IMR-90 (cell line): ENCODE results near the gene NDST1. TPM values are rescaled to one million over a fixed set of nuclear protein-coding genes. Genes with fewer than 3 reads are reported as not detected.

Experiments used
- ATAC-seq: fragments of 200-7000 bp; cut with Tn5 transposase; 2 replicates; pipeline ENCODE4 v1.9.1; 2020; ENCODE audit warnings: low read depth, mild to moderate bottlenecking, moderate library complexity
- BruUV-seq: library from RNA; stranded (reverse); fragments of 400-500 nt; replicated peaks from 2 replicates; lab custom pipeline; 2021; lab: Mats Ljungman, UMichigan
- CTCF ChIA-PET: fragments of 300-600 bp; formaldehyde crosslinking; extraction: SDS; loops from one replicate; lab custom pipeline; 2021; ENCODE audit warnings: antibody characterized with exemption; lab: Yijun Ruan, JAX
- POLR2A ChIA-PET: fragments of 300-600 bp; sonication (Branson Sonifier 250); formaldehyde crosslinking; loops from one replicate; lab custom pipeline; 2022; ENCODE audit warnings: antibody characterized with exemption; ENCODE audit not compliant: unreplicated experiment; lab: Charles Lee
- DNase-seq: peaks from one replicate; pipeline ENCODE4 v3.0.0; 2013
- H2AFZ ChIP-seq: replicated peaks from 2 replicates; pipeline ENCODE3; 2013; ENCODE audit warnings: low read length, mild to moderate bottlenecking; ENCODE audit not compliant: poor library complexity
- H2AK5ac ChIP-seq: 2 replicates; pipeline ENCODE4 v1.6.1; 2013; ENCODE audit warnings: low read depth, low read length, inconsistent platforms
- H2AK9ac ChIP-seq: replicated peaks from 2 replicates; pipeline ENCODE3; 2013; ENCODE audit warnings: mild to moderate bottlenecking, low read depth, low read length, moderate library complexity; ENCODE audit not compliant: poor library complexity
- H2BK120ac ChIP-seq: 2 replicates; pipeline ENCODE4 v1.6.1; 2013; ENCODE audit warnings: low read depth, low read length, inconsistent platforms
- H2BK15ac ChIP-seq: 3 replicates; pipeline ENCODE4 v1.6.1; 2013; ENCODE audit warnings: low read depth, low read length, inconsistent platforms
- H2BK20ac ChIP-seq: 2 replicates; pipeline ENCODE4 v1.6.1; 2013; ENCODE audit warnings: low read depth, mild to moderate bottlenecking, inconsistent platforms, low read length, moderate library complexity
- H2BK5ac ChIP-seq: 2 replicates; pipeline ENCODE4 v1.6.1; 2013; ENCODE audit warnings: mild to moderate bottlenecking, low read depth, low read length, inconsistent platforms; ENCODE audit not compliant: poor library complexity, severe bottlenecking
- H3K14ac ChIP-seq: replicated peaks from 2 replicates; pipeline ENCODE4 v1.6.1; 2013; ENCODE audit warnings: low read depth, low read length, inconsistent platforms
- H3K18ac ChIP-seq: 2 replicates; pipeline ENCODE4 v1.6.1; 2013; ENCODE audit warnings: low read depth, low read length, control low read depth
- H3K23ac ChIP-seq: 2 replicates; pipeline ENCODE4 v1.6.1; 2013; ENCODE audit warnings: low read depth, low read length, inconsistent platforms
- H3K27ac ChIP-seq: 2 replicates; pipeline ENCODE4 v1.5.1; 2013; ENCODE audit warnings: mild to moderate bottlenecking, control low read depth, low read length; ENCODE audit not compliant: insufficient read depth
- H3K27me3 ChIP-seq: 2 replicates; pipeline ENCODE4 v1.6.1; 2013; ENCODE audit warnings: low read length; ENCODE audit not compliant: control insufficient read depth, insufficient read depth
- H3K36me3 ChIP-seq: 2 replicates; pipeline ENCODE4 v1.6.1; 2013; ENCODE audit warnings: low read length, mixed read lengths; ENCODE audit not compliant: control insufficient read depth, insufficient read depth
- H3K4ac ChIP-seq: 2 replicates; pipeline ENCODE4 v1.6.1; 2013; ENCODE audit warnings: low read depth, low read length, inconsistent platforms
- H3K4me1 ChIP-seq: 2 replicates; pipeline ENCODE4 v1.6.1; 2013; ENCODE audit warnings: low read length, mixed read lengths; ENCODE audit not compliant: control insufficient read depth, insufficient read depth
- H3K4me2 ChIP-seq: 2 replicates; pipeline ENCODE4 v1.6.1; 2013; ENCODE audit warnings: low read depth, mild to moderate bottlenecking, control low read depth, low read length, moderate library complexity
- H3K4me3 ChIP-seq: 2 replicates; pipeline ENCODE4 v1.5.1; 2013; ENCODE audit warnings: low read depth, mild to moderate bottlenecking, control low read depth, low read length, moderate library complexity; ENCODE audit not compliant: insufficient read depth
- H3K56ac ChIP-seq: 2 replicates; pipeline ENCODE4 v1.6.1; 2013; ENCODE audit warnings: low read length, inconsistent platforms; ENCODE audit not compliant: insufficient read depth; ENCODE audit errors: extremely low read depth
- H3K79me1 ChIP-seq, 2 experiments: 2 replicates each; pipeline ENCODE4 v1.6.1; 2013; ENCODE audit warnings: low read length in 2 of 2, inconsistent platforms in 1 of 2, low read depth in 1 of 2
- H3K9ac ChIP-seq: 2 replicates; pipeline ENCODE4 v1.6.1; 2013; ENCODE audit warnings: low read depth, low read length, control low read depth
- H3K9me1 ChIP-seq: 2 replicates; pipeline ENCODE4 v1.6.1; 2013; ENCODE audit warnings: low read length, inconsistent platforms; ENCODE audit not compliant: insufficient read depth
- H3K9me3 ChIP-seq: 2 replicates; pipeline ENCODE4 v1.6.1; 2013; ENCODE audit warnings: low read length; ENCODE audit not compliant: control insufficient read depth, insufficient read depth
- H4K20me1 ChIP-seq: 2 replicates; pipeline ENCODE4 v1.6.1; 2013; ENCODE audit warnings: low read length, inconsistent platforms; ENCODE audit not compliant: insufficient read depth
- H4K5ac ChIP-seq: 2 replicates; pipeline ENCODE4 v1.6.1; 2013; ENCODE audit warnings: mild to moderate bottlenecking, low read depth, low read length, control low read depth
- H4K8ac ChIP-seq, 2 experiments: 2 replicates each; pipeline ENCODE4 v1.6.1; 2013; ENCODE audit warnings: low read depth in 2 of 2, low read length in 2 of 2, control low read depth in 1 of 2, inconsistent platforms in 1 of 2
- H4K91ac ChIP-seq: 2 replicates; pipeline ENCODE4 v1.6.1; 2013; ENCODE audit warnings: low read depth, low read length, inconsistent platforms; ENCODE audit not compliant: insufficient read depth
- BHLHE40 ChIP-seq: fragments of 150-350 bp; IDR thresholded peaks from 2 replicates; pipeline ENCODE4 v1.6.1; 2016; ENCODE audit warnings: mild to moderate bottlenecking, low read depth, low read length
- CHD1 ChIP-seq: IDR thresholded peaks from 2 replicates; pipeline ENCODE4 v1.6.1; 2012; ENCODE audit warnings: low read depth, low read length, improper control_type of control experiment
- ELK1 ChIP-seq: fragments of 150-350 bp; IDR thresholded peaks from 2 replicates; pipeline ENCODE4 v1.6.1; 2016; ENCODE audit warnings: low read depth, mild to moderate bottlenecking, low read length, moderate library complexity, borderline replicate concordance
- MAFK ChIP-seq: IDR thresholded peaks from 2 replicates; pipeline ENCODE4 v1.6.1; 2012; ENCODE audit warnings: low read depth, low read length, improper control_type of control experiment
- MXI1 ChIP-seq: IDR thresholded peaks from 2 replicates; pipeline ENCODE4 v1.6.1; 2012; ENCODE audit warnings: low read depth, mild to moderate bottlenecking, low read length, moderate library complexity, borderline replicate concordance
- NFE2L2 ChIP-seq: fragments of 150-350 bp; IDR thresholded peaks from 2 replicates; pipeline ENCODE4 v1.6.1; 2016; ENCODE audit warnings: low read depth, mild to moderate bottlenecking, low read length
- RFX5 ChIP-seq: IDR thresholded peaks from 2 replicates; pipeline ENCODE4 v1.8.0; 2012; ENCODE audit warnings: low read depth, mild to moderate bottlenecking, low read length, moderate library complexity
- SMC3 ChIP-seq: fragments of 150-350 bp; IDR thresholded peaks from 2 replicates; pipeline ENCODE4 v1.6.1; 2016; ENCODE audit warnings: low read depth, mild to moderate bottlenecking, antibody characterized with exemption, low read length, moderate library complexity
- USF2 ChIP-seq: fragments of 150-350 bp; IDR thresholded peaks from 2 replicates; pipeline ENCODE4 v1.6.1; 2017; ENCODE audit warnings: mild to moderate bottlenecking, antibody characterized with exemption, low read length, low read depth
- WGBS, 2 experiments: methylation state at CpG; one replicate each; pipeline versions ENCODE4 v1.1.5 to v1.1.7; 2013; ENCODE audit warnings: missing lambda C conversion rate in 2 of 2; ENCODE audit not compliant: insufficient read length in 1 of 2; ENCODE audit errors: extremely low coverage in 2 of 2; 5-methylcytosine and 5-hydroxymethylcytosine counted together
- dilution Hi-C: fragments of 300-500 bp; cut with HindIII; formaldehyde crosslinking; loops from one replicate; pipeline ENCODE4 v1.14.3; 2018; ENCODE audit warnings: low sequenced_read_pairs; ENCODE audit not compliant: unreplicated experiment
- in situ Hi-C: fragments of 300-500 bp; cut with MboI; formaldehyde crosslinking; loops from 3 replicates; pipeline ENCODE4 v1.14.3; 2019; ENCODE audit warnings: low sequenced_read_pairs, inconsistent platforms, mixed read lengths
- intact Hi-C: fragments of 100-400 bp; cut with micrococcal nuclease; formaldehyde crosslinking; loops from 2 replicates; pipeline ENCODE4 v1.10.0; 2022
- polyA plus RNA-seq, 3 experiments: library from polyadenylated mRNA; depleted of rRNA; stranded (reverse); fragments of >200 nt; gene quantifications; 2 replicates each; pipeline ENCODE4 v1.2.3, GENCODE V29; 2012; ENCODE audit warnings: low replicate concordance in 1 of 3
- total RNA-seq: library from RNA; depleted of rRNA; stranded (reverse); fragments of >200 nt; gene quantifications from 2 replicates; pipeline ENCODE4 v1.2.3, GENCODE V29; 2012

The NDST1 gene
- total and polyA plus RNA-seq, 2 of the 4 experiments (the other 2 are of a cell fraction) = 30.5 to 80.4 TPM

- dilution Hi-C loops (no loop called here), intact Hi-C loops (no loop called here), in situ Hi-C loops (no loop called here)
- Histone ChIP-seq H3K4me3 (no peak overlapping the region), H3K4me2 (no peak overlapping the region), H3K9ac (no peak overlapping the region), H3K36me3 (peaks cover 47% of the 10 kb centered on the region), H3K4ac (no peak overlapping the region), H3K4me1 (peaks cover 36% of the 10 kb centered on the region), H4K5ac (no peak overlapping the region), H2AK9ac (peak overlapping the region; percentile 39), H3K56ac (no peak overlapping the region), H2BK20ac (no peak overlapping the region), H3K14ac (no peak overlapping the region; the same call in 1 of the 2 replicates), H2BK15ac (no peak overlapping the region), H4K8ac (no peak overlapping the region), H3K23ac (peak overlapping the region; percentile 46; the same call in 1 of the 2 replicates), H2BK5ac (no peak overlapping the region), H2AK5ac (peak overlapping the region; percentile 33; the same call in 1 of the 2 replicates), H3K27me3 (no peaks in the 10 kb centered on the region), H3K79me1 (peaks cover 39 to 96% of the 10 kb centered on the region in 2 experiments), H4K20me1 (peaks cover 94% of the 10 kb centered on the region), H2BK120ac (no peak overlapping the region), H2AFZ (no peak overlapping the region), H3K18ac (no peak overlapping the region), H3K9me3 (no peaks in the 10 kb centered on the region), H4K91ac (peak overlapping the region; percentile 10; the same call in 1 of the 2 replicates), H3K9me1 (peaks cover 40% of the 10 kb centered on the region), H3K27ac (no peak overlapping the region)
- 80% methylated on average over 2 of the region's 8 CpGs; no CpG with 5 or more reads in 1 of the 2 experiments for WGBS, 2 experiments
- TF ChIP-seq BHLHE40 (no peak), ELK1 (no peak), SMC3 (no peak), MAFK (no peak), RFX5 (no peak), CHD1 (no peak), NFE2L2 (no peak), USF2 (no peak), MXI1 (no peak)
- POLR2A ChIA-PET = no interaction called here
- no peak for DNase-seq
- ATAC-seq = no peak
- no TSS peak for BruUV-seq
- CTCF ChIA-PET = no interaction called here
Measured at GRCh38 chr5:150525163-150525562, 17.2 kb downstream of the NDST1 start.
